ENCODE data around the gene SLU7.

DNA sequence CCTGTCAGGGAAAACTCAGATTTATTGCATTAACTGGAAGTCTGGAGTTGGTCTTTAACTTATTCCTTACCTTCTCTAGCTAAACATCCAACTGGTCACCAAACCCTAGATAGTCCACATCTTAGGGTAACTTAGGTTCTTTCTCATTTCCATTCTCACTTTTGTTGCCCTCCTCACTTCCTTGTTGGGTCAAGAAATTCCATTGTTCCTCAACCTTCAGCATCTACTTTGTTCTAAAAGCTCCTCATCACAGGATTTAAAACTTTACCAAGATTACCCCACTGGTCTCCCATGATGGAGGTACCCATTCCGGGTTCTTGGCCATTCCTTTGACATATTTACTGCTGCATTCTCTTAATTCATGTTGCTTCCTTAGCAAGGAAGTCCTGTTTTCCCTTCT, 34.9 kb upstream of the SLU7 start:
- no peak for TF ChIP-seq YY1 (IDR thresholded peaks at IDR 0.05; ENCODE audit: insufficient read depth, insufficient read length)
- no peak for TF ChIP-seq ZNF274 (IDR thresholded peaks at IDR 0.05; ENCODE audit: low read depth, low read length)

All from NT2/D1 (cell line).